ENCODE data around the gene PDIA6.

GRCh38 chr2:10844097-10844496, 31.5 kb upstream of the PDIA6 start:
- no peak for TF ChIP-seq GATA2 (IDR thresholded peaks at IDR 0.05; ENCODE audit: low read depth, low read length)
- TF ChIP-seq GATA3 (IDR thresholded peaks at IDR 0.05; ENCODE audit: low read depth, low read length) = no peak

Data from SH-SY5Y (cell line).